GM12878 (cell line): ENCODE results near the gene ETFRF1. TPM values are rescaled to one million over a fixed set of nuclear protein-coding genes. Genes with fewer than 3 reads are reported as not detected.

Experiments used
- CHD2 ChIP-seq: IDR thresholded peaks from 2 replicates; pipeline ENCODE4 v1.6.1; 2011; ENCODE audit warnings: low read depth, low read length, improper control_type of control experiment, borderline replicate concordance
- CTCF ChIP-seq, 3 experiments: IDR thresholded peaks in 2 of 3; conservative IDR thresholded peaks in 1 of 3; 2 replicates each; pipeline ENCODE4 v1.5.1; 2011; ENCODE audit warnings: low read depth in 3 of 3, low read length in 3 of 3, mild to moderate bottlenecking in 3 of 3, control low read depth in 2 of 3, moderate library complexity in 2 of 3, inconsistent platforms in 1 of 3, mixed read lengths in 1 of 3; ENCODE audit not compliant: control insufficient read depth in 2 of 3, insufficient read depth in 1 of 3; ENCODE audit errors: extremely low read depth in 1 of 3
- E2F8 ChIP-seq: fragments of 450-650 bp; IDR thresholded peaks from 2 replicates; pipeline ENCODE4 v1.6.1; 2018; ENCODE audit warnings: mild to moderate bottlenecking, low read depth, moderate library complexity; ENCODE audit not compliant: partially characterized antibody
- EGR1 ChIP-seq, 2 experiments: IDR thresholded peaks; 1 replicate in 1 of 2; 2 replicates in 1 of 2; pipeline ENCODE4 v1.6.1; 2011 to 2012; ENCODE audit warnings: low read depth in 2 of 2, low read length in 2 of 2, borderline replicate concordance in 1 of 2, mild to moderate bottlenecking in 1 of 2, moderate library complexity in 1 of 2
- EP300 ChIP-seq, 2 experiments: fragments of 150-350 bp in 1 of 2; IDR thresholded peaks; 2 replicates each; pipeline ENCODE4 v1.6.1; 2011 to 2012; ENCODE audit warnings: low read depth in 2 of 2, low read length in 2 of 2, borderline replicate concordance in 1 of 2, improper control_type of control experiment in 1 of 2, inconsistent platforms in 1 of 2; ENCODE audit not compliant: control insufficient read depth in 1 of 2
- ETV6 ChIP-seq, 2 experiments: fragments of 450-650 bp in 1 of 2; IDR thresholded peaks in 1 of 2; conservative IDR thresholded peaks in 1 of 2; 2 replicates each; pipeline ENCODE4 v1.6.1; 2014; ENCODE audit warnings: antibody characterized with exemption in 1 of 2, borderline replicate concordance in 1 of 2, low read depth in 1 of 2, mild to moderate bottlenecking in 1 of 2, moderate library complexity in 1 of 2
- HDAC2 ChIP-seq: fragments of 200-600 bp; sonication (generic); IDR thresholded peaks from 2 replicates; pipeline ENCODE4 v1.6.1; 2017
- MEF2A ChIP-seq: IDR thresholded peaks from 2 replicates; pipeline ENCODE4 v1.6.1; 2011; ENCODE audit warnings: low read depth, mild to moderate bottlenecking, low read length, moderate library complexity; ENCODE audit not compliant: insufficient read depth
- POU2F2 ChIP-seq: IDR thresholded peaks from 3 replicates; pipeline ENCODE4 v1.6.1; 2011; ENCODE audit warnings: low read depth, mild to moderate bottlenecking, low read length, borderline replicate concordance
- SMC3 ChIP-seq: IDR thresholded peaks from 2 replicates; pipeline ENCODE4 v1.6.1; 2011; ENCODE audit warnings: low read length, improper control_type of control experiment, borderline replicate concordance
- SPI1 ChIP-seq: IDR thresholded peaks from 2 replicates; pipeline ENCODE4 v1.6.1; 2011; ENCODE audit warnings: low read depth, mild to moderate bottlenecking, low read length, moderate library complexity, borderline replicate concordance; ENCODE audit not compliant: insufficient read depth
- STAT3 ChIP-seq: IDR thresholded peaks from 2 replicates; pipeline ENCODE4 v1.6.1; 2011; ENCODE audit warnings: low read depth, low read length, improper control_type of control experiment
- TCF3 ChIP-seq: IDR thresholded peaks from 2 replicates; pipeline ENCODE4 v1.6.1; 2012; ENCODE audit warnings: low read depth, mild to moderate bottlenecking, low read length, borderline replicate concordance; ENCODE audit not compliant: insufficient read depth
- ZBED1 ChIP-seq: IDR thresholded peaks from 2 replicates; pipeline ENCODE4 v1.6.1; 2016; ENCODE audit warnings: borderline replicate concordance
- ZBTB33 ChIP-seq: fragments of 450-650 bp; IDR thresholded peaks from 2 replicates; pipeline ENCODE4 v1.6.1; 2017; ENCODE audit warnings: mild to moderate bottlenecking
- ZZZ3 ChIP-seq: IDR thresholded peaks from 2 replicates; pipeline ENCODE4 v1.6.1; 2011; ENCODE audit warnings: low read depth; ENCODE audit not compliant: control insufficient read depth, insufficient read length
- polyA plus RNA-seq, 11 experiments: library from polyadenylated mRNA; depleted of rRNA in 4 of 11; unstranded in 6 of 11; stranded (reverse) in 5 of 11; fragments of >200 nt; fragmentation: Nextera tagmentation in 4 of 11; fragmentation: Illumina TruSeq in 1 of 11; extraction: Ambion mirVana in 4 of 11; extraction: Trizol in 1 of 11; gene quantifications; 1 replicate in 1 of 11; 2 replicates in 10 of 11; pipeline versions ENCODE4 v1.2.1 to v1.2.3, GENCODE V29; 2011 to 2016; ENCODE audit warnings: inconsistent platforms in 2 of 11, missing spikeins in 2 of 11, low read depth in 1 of 11
- total RNA-seq, 4 experiments: library from RNA; depleted of rRNA in 3 of 4; stranded (reverse); fragments of >200 nt in 3 of 4; fragmentation: Illumina TruSeq in 1 of 4; extraction: Trizol in 1 of 4; gene quantifications; 2 replicates each; pipeline versions ENCODE4 v1.2.1 to v1.2.3, GENCODE V29; 2013 to 2021

ETFRF1 gene
- total and polyA plus RNA-seq, 10 of the 15 experiments (the other 5 are each of a cell fraction or from before 2014, with no cell fraction given): 9.9 to 59.6 (median 26.2) TPM

- no peak for TF ChIP-seq ETV6 (conservative IDR thresholded peaks at IDR 0.05 in 1 of 2, IDR thresholded peaks at IDR 0.05 in 1 of 2; ENCODE audit: borderline replicate concordance in 1 of 2, low read depth in 1 of 2)
- TF ChIP-seq SPI1: no peak
- TF ChIP-seq SMC3: no peak
- 0 out of 2 replicates have a peak, but pooled peaks have one; percentile 19 for TF ChIP-seq MEF2A
- 0 out of 4 replicates have a peak, but pooled peaks of 1 of the 2 experiments have one; percentile 28 for TF ChIP-seq EP300 (IDR thresholded peaks at IDR 0.05; ENCODE audit: borderline replicate concordance in 1 of 2, control insufficient read depth in 1 of 2, low read depth in 2 of 2, low read length in 2 of 2)
- peak; percentile 61; the same call in 1 of the 2 replicates for TF ChIP-seq CHD2
- TF ChIP-seq ZBTB33: no peak
- no peak for TF ChIP-seq ZBED1
- TF ChIP-seq HDAC2: no peak
- TF ChIP-seq CTCF (IDR thresholded peaks at IDR 0.05 in 2 of 3, conservative IDR thresholded peaks at IDR 0.05 in 1 of 3; ENCODE audit: control insufficient read depth in 2 of 3, extremely low read depth in 1 of 3, insufficient read depth in 1 of 3, low read depth in 3 of 3, low read length in 3 of 3): no peak
- TF ChIP-seq EGR1 (IDR thresholded peaks at IDR 0.05; ENCODE audit: borderline replicate concordance in 1 of 2, low read depth in 2 of 2, low read length in 2 of 2): peak in 1 of 2 experiments; percentile 26; a peak in 1 of 3 replicates
- no peak for TF ChIP-seq STAT3
- TF ChIP-seq ZZZ3: no peak
- no peak for TF ChIP-seq TCF3
- peak; percentile 69; the same call in 1 of the 3 replicates for TF ChIP-seq POU2F2
- TF ChIP-seq E2F8: no peak
- TF ChIP-seq, all 136 proteins: peak for 45
Measured at GRCh38 chr12:25195056-25195971, at the start of gene ETFRF1, which contains the start of gene DNAI7 (continued).
